ENCODE results near the gene TARBP2.

DNA sequence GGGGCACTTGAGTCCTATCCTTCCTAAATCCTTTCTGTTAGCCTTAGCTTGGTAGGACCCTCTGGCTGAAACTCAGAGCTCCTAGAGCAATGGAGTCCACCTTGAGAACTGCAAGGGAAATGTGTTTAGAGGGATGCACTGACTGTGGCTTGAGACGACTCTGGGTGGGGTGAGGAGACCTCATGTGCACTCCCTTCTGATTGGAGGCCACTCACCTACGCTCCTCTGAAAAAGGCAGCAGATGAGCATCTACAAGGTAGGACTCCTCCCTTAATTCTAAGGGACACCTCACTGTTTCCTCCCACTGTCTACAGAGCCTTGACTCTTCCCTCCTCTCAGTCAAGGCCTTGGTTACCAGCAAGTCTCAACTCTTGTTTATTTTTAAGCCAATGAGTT is 2.9 kb upstream of the TARBP2 start:
- TF ChIP-seq, protein P1, sequence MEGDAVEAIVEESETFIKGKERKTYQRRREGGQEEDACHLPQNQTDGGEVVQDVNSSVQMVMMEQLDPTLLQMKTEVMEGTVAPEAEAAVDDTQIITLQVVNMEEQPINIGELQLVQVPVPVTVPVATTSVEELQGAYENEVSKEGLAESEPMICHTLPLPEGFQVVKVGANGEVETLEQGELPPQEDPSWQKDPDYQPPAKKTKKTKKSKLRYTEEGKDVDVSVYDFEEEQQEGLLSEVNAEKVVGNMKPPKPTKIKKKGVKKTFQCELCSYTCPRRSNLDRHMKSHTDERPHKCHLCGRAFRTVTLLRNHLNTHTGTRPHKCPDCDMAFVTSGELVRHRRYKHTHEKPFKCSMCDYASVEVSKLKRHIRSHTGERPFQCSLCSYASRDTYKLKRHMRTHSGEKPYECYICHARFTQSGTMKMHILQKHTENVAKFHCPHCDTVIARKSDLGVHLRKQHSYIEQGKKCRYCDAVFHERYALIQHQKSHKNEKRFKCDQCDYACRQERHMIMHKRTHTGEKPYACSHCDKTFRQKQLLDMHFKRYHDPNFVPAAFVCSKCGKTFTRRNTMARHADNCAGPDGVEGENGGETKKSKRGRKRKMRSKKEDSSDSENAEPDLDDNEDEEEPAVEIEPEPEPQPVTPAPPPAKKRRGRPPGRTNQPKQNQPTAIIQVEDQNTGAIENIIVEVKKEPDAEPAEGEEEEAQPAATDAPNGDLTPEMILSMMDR (conservative IDR thresholded peaks at IDR 0.05) = no peak
- TF ChIP-seq EZH2 (IDR thresholded peaks at IDR 0.05; ENCODE audit: low read depth) = no peak

Measured in PC-9 (cell line).